Mammary epithelial cell (primary cell): ENCODE results near the gene TAAR2.

Source experiments
- CTCF ChIP-seq, 2 donors: IDR thresholded peaks in 1 of 2; conservative IDR thresholded peaks in 1 of 2; 2 replicates each; pipeline ENCODE4 v1.5.1; 2011 to 2012; ENCODE audit warnings: inconsistent platforms in 2 of 2, low read length in 2 of 2, mild to moderate bottlenecking in 2 of 2, control low read depth in 1 of 2, low read depth in 1 of 2; ENCODE audit not compliant: insufficient read depth in 1 of 2; ENCODE audit errors: extremely low read depth in 1 of 2
- EZH2 ChIP-seq: IDR thresholded peaks from 2 replicates; pipeline ENCODE4 v1.6.1; 2012; ENCODE audit warnings: low read length, inconsistent platforms, borderline replicate concordance

- TF ChIP-seq CTCF (conservative IDR thresholded peaks at IDR 0.05 in 1 of 2, IDR thresholded peaks at IDR 0.05 in 1 of 2; ENCODE audit: extremely low read depth in 1 of 2, insufficient read depth in 1 of 2, low read depth in 1 of 2, low read length in 2 of 2) (no peak), EZH2 (no peak)
Observed at GRCh38 chr6:132663661-132664060, 39.6 kb upstream of the TAAR2 start.
